Right cardiac atrium (tissue), 5 donors: ENCODE data around the gene KIAA1671. TPM values are rescaled to one million over a fixed set of nuclear protein-coding genes. Genes with fewer than 3 reads are reported as not detected.

Source experiments
- ATAC-seq, 2 donors: fragments of 200-7000 bp; cut with Tn5 transposase; one replicate each; pipeline versions ENCODE4 v1.8.0 to v1.9.1; 2020; ENCODE audit warnings: moderate library complexity in 2 of 2, mild to moderate bottlenecking in 1 of 2
- DNase-seq, 3 donors: peaks; one replicate each; pipeline ENCODE4 v3.0.0-alpha.2; 2020
- H3K27ac ChIP-seq: one replicate; pipeline ENCODE4 v1.5.1; 2013; ENCODE audit warnings: mild to moderate bottlenecking, low read length, control low read depth, moderate library complexity
- H3K27me3 ChIP-seq: one replicate; pipeline ENCODE4 v1.6.1; 2013; ENCODE audit not compliant: control insufficient read depth, insufficient read depth
- H3K4me1 ChIP-seq: one replicate; pipeline ENCODE4 v1.6.1; 2013; ENCODE audit warnings: low read length; ENCODE audit not compliant: control insufficient read depth, insufficient read depth
- H3K4me3 ChIP-seq: one replicate; pipeline ENCODE4 v1.5.1; 2013; ENCODE audit warnings: low read length, control low read depth
- H3K9me3 ChIP-seq: one replicate; pipeline ENCODE4 v1.6.1; 2013; ENCODE audit warnings: low read length; ENCODE audit not compliant: control insufficient read depth
- WGBS: extraction: QIAGEN DNeasy Blood & Tissue Kit; methylation state at CpG from one replicate; pipeline ENCODE4 v1.1.7; 2013; 5-methylcytosine and 5-hydroxymethylcytosine counted together
- intact Hi-C, 4 donors: fragments of 100-400 bp; cut with DNase I; formaldehyde crosslinking; loops; one replicate each; pipeline versions ENCODE4 v1.11.0 to v1.14.0; 2022 to 2023
- polyA plus RNA-seq: library from polyadenylated mRNA; stranded (reverse); fragments of 200-250 nt; gene quantifications from one replicate; pipeline ENCODE4 v1.2.3, GENCODE V29; 2013
- total RNA-seq, 4 donors: library from RNA; stranded (reverse); fragmentation: NEBNext Ultra II Directional; extraction: Animal tissue kit (Norgen Biotek cat#: 25700); gene quantifications; one replicate each; pipeline ENCODE4 v1.2.1, GENCODE V29; 2021
- donor health status: healthy with polysubstance abuse.
- donor health status: DM: no; HTN: yes; CAD: no.
- donor health status: DM: no; HTN: no; CAD: no.
- donor health status: DM: no; HTN: yes; CAD: no; lungs with severe emphysema.
- donor health status: DM: yes; HTN: yes; CAD: no.

Gene KIAA1671
- total and polyA plus RNA-seq, 5 donors = 7.5 to 24.0 (median 19.9) TPM

DNA sequence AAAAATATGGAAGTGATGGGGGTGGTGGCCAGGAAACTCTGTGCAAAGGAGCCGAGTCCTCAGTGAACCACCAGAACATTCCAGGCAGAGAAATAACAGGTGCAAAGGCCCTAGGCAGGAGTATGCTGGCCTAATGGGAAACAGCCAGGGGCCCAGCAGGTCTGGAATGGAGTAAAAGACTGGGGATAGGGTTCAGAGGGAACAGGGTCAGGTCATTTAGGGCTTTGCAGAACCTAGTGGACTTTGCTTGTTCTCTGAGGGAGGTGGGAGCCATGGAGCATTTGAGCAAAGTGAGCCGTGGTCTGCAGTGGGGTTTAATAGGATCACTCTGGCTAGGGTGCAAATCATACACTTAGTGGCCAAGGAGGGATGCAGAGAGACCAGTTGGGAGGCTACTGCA is 255.8 kb downstream of the KIAA1671 start:
- H3K9me3 ChIP-seq = no peaks in the 10 kb centered on the region
- no peaks in the 10 kb centered on the region for H3K27me3 ChIP-seq
- no peak overlapping the region for H3K4me3 ChIP-seq
- H3K27ac ChIP-seq = no peak overlapping the region
- ATAC-seq = no peak
- H3K4me1 ChIP-seq = no peaks in the 10 kb centered on the region
- DNase-seq = no peak
- 86% methylated on average over 2 of the region's 2 CpGs for WGBS
- intact Hi-C loops = no loop called here

GRCh38 chr22:25208743-25209505 is 256.4 kb downstream of the KIAA1671 start:
- DNase-seq (no peak), ATAC-seq (no peak)
- Histone ChIP-seq H3K9me3 (no peaks in the 10 kb centered on the region), H3K4me3 (no peak overlapping the region), H3K27ac (no peak overlapping the region), H3K27me3 (no peaks in the 10 kb centered on the region), H3K4me1 (no peaks in the 10 kb centered on the region)
- 72% methylated on average over 17 of the region's 17 CpGs for WGBS
- intact Hi-C loops = no loop called here

DNA sequence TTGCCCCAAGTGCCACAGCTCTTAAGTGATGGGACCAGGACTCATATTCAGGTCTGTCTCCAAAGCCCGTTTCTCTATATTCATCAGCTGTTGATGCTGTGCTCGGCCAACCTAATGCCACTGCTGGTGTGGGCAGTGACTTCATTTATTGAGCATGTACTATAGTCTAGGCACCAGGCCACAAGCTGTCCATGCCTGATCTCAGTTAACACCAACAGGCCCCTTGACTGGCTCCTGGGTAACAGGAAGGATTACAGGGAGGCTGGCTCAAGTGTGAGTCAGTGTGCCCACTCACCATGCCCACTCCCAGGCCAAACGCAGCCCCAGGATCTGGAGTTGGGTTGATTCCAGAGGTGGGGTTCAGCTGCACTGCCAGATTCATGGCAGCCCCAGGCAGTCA is 258.3 kb downstream of the KIAA1671 start:
- no peaks in the 10 kb centered on the region for H3K9me3 ChIP-seq
- H3K4me1 ChIP-seq = no peaks in the 10 kb centered on the region
- DNase-seq (no peak), ATAC-seq (no peak)
- no peaks in the 10 kb centered on the region for H3K27me3 ChIP-seq
- intact Hi-C loops = no loop called here
- WGBS = 89% methylated on average over 3 of the region's 3 CpGs
- H3K4me3 ChIP-seq = no peak overlapping the region
- H3K27ac ChIP-seq = no peak overlapping the region

DNA sequence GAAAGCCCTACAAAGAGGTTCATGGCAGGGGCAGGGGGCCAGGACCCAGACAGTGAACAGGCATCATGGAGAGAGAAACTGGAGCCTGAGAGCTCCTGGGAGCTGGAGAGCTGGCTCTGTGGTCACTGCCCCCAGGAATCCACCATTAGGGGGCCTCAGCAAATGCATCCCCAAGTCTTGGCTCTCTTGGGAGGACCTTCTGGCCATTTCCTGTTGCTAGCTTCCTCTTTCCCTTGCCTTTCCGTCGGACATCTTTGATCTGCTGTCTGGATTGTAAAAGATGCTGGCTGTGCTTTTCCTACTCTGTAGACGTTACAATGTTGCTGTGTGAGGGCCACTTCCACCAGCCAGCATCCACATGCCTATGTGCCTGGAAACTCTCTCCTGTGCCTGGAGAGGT is 259.8 kb downstream of the KIAA1671 start:
- Histone ChIP-seq H3K27me3 (no peaks in the 10 kb centered on the region), H3K4me1 (no peaks in the 10 kb centered on the region), H3K27ac (no peak overlapping the region), H3K4me3 (no peak overlapping the region), H3K9me3 (no peaks in the 10 kb centered on the region)
- ATAC-seq (no peak), DNase-seq (no peak)
- 31% methylated on average over 3 of the region's 3 CpGs for WGBS
- intact Hi-C loops = no loop called here

DNA sequence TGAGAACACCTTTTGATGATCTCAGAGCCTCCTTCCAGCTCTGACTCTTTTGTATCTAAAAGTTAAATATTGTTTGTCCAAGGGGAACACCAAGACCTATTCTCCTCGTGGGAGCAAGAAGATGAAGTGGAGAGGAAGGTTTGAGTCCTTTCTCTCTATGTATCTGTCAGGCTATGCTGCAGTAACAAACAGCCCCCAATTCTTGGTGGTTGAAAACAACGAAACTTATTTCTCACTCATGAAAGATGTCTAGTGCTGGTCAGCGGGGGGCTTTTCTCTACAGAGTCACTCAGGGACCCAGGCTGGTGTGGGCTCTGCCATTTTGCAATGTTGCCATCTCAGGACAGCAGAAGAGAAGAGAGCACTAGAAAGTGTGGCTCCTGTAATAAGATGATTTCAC is 260.7 kb downstream of the KIAA1671 start:
- no peak overlapping the region for H3K27ac ChIP-seq
- no peaks in the 10 kb centered on the region for H3K27me3 ChIP-seq
- 74% methylated on average over 3 of the region's 3 CpGs for WGBS
- no peak overlapping the region for H3K4me3 ChIP-seq
- no peak for DNase-seq
- ATAC-seq = no peak
- H3K4me1 ChIP-seq = no peaks in the 10 kb centered on the region
- intact Hi-C loops = no loop called here
- H3K9me3 ChIP-seq = no peaks in the 10 kb centered on the region

DNA sequence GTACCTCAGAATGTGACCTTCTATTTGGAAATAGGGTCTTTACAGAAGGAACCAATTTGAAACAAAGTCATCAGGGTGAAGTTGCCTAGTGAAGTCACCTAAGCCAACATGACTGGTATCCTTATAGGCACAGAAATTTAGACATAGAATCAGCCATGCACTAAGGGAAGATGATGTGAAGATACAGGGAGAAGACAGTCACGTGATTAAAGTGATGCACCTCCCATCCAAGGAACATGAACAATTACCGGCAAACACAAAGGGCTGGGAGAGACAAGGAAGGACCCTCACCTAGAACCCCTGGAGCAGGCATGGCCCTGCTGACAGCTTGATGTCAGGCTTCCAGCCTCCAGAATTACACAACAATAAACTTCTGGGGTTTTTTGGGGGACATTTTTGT is 263.7 kb downstream of the KIAA1671 start:
- intact Hi-C loops = no loop called here
- DNase-seq (no peak), ATAC-seq (no peak)
- WGBS = 72% methylated on average over 2 of the region's 2 CpGs
- no peak overlapping the region for H3K27ac ChIP-seq
- H3K9me3 ChIP-seq = no peaks in the 10 kb centered on the region
- H3K27me3 ChIP-seq = no peaks in the 10 kb centered on the region
- no peak overlapping the region for H3K4me3 ChIP-seq
- H3K4me1 ChIP-seq = no peaks in the 10 kb centered on the region

DNA sequence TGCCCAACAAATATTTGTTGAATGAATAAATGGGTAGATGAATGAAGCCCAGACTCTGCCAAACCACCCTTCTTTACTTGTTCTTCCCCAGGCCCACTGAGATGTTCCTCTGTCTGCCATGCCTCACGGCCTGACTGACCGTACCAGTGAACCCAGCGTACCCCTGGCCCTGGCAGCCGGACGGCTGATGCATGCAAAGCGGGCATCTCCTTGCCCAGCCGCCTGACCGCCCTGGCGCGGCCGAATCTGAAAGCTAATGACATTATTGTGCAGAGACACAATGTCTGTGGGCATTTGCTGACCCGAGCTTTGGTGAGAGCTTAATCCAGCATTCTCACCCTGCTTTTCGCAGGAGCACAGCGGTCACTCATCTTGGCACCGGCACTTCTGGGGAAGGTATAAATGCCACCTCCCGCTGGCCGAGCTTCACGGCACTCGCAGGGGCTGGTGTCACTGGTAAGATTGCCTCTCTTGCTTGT is 266.7 kb downstream of the KIAA1671 start, which contains the start of gene CRYBB2:
TSS of gene CRYBB2 (plus strand) at position 429 of the 479 bp plus-strand sequence. CDS start 1,791 bp downstream, outside the sequence.
- DNase-seq = no peak
- H3K4me1 ChIP-seq = no peaks in the 10 kb centered on the region
- H3K27ac ChIP-seq = no peak within 1 kb of the TSS
- no peaks in the 10 kb centered on the region for H3K9me3 ChIP-seq
- no peak for ATAC-seq
- no peaks in the 10 kb centered on the region for H3K27me3 ChIP-seq
- intact Hi-C loops = no loop called here
- 86% methylated on average over 19 of the region's 19 CpGs for WGBS
- no peak within 1 kb of the TSS for H3K4me3 ChIP-seq

DNA sequence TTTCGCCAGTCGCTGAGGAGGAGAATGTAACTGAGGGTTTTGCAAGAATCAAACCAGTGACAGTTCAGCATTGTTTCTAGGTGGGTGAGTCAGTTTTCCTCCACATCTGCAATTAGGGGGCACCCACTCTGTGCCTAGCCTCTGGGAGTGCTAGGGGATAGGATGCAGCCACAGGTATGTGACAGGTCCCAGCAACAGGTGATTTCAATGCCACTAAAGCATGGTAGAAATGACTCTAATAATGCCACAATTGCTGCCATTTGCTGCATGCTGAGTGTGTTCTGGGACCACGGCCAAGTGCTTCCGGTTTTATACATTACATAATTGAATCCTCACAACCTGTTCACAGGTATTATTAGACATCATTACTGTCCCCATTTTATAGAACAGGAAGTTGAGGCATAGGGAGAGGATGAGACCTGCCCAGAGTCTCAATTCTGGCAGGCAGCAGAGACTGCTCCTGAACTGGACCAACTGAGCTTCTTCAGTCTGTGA is 267.5 kb downstream of the KIAA1671 start:
- H3K9me3 ChIP-seq = no peaks in the 10 kb centered on the region
- H3K4me1 ChIP-seq = no peaks in the 10 kb centered on the region
- intact Hi-C loops = no loop called here
- 53% methylated on average over 4 of the region's 4 CpGs for WGBS
- DNase-seq (no peak), ATAC-seq (peak in 1 of 2 donors; percentile 26)
- H3K4me3 ChIP-seq = no peak overlapping the region
- H3K27ac ChIP-seq = no peak overlapping the region
- no peaks in the 10 kb centered on the region for H3K27me3 ChIP-seq

DNA sequence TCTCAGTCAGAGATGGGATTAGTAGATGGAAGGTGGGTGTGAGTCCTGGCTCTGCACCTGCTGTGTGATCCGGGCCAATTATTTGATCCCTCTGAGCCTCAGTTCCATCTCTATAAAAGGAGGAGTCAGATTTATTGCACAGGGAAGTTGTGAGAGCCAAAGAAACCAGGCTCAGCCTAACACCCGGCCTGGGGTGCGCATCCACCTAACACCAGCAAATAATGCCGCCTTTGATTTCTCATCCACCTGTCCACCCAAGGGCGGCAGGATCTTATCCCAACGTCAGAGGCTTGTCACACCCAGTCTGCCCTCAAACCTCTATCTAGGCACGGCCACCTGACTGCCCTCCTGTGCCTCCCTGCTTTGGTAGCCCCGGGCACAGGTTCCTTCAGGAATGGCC is 269.3 kb downstream of the KIAA1671 start:
- Histone ChIP-seq H3K27ac (no peak overlapping the region), H3K4me3 (no peak overlapping the region), H3K9me3 (no peaks in the 10 kb centered on the region), H3K27me3 (no peaks in the 10 kb centered on the region), H3K4me1 (no peaks in the 10 kb centered on the region)
- DNase-seq = no peak
- intact Hi-C loops = no loop called here
- WGBS = 78% methylated on average over 8 of the region's 8 CpGs
- no peak for ATAC-seq

- no peaks in the 10 kb centered on the region for H3K4me1 ChIP-seq
- H3K27me3 ChIP-seq = no peaks in the 10 kb centered on the region
- H3K4me3 ChIP-seq = no peak overlapping the region
- intact Hi-C loops = no loop called here
- whole genome bisulfite sequencing = 79% methylated on average over 12 of the region's 12 CpGs
- DNase-seq (no peak), ATAC-seq (no peak)
- no peak overlapping the region for H3K27ac ChIP-seq
- H3K9me3 ChIP-seq = no peaks in the 10 kb centered on the region
Observed at GRCh38 chr22:25223269-25223850, 270.8 kb downstream of the KIAA1671 start.

- 96% methylated on average over 13 of the region's 13 CpGs for WGBS
- no peak overlapping the region for H3K4me3 ChIP-seq
- ATAC-seq (no peak), DNase-seq (no peak)
- H3K4me1 ChIP-seq = no peaks in the 10 kb centered on the region
- H3K9me3 ChIP-seq = no peaks in the 10 kb centered on the region
- H3K27me3 ChIP-seq = no peaks in the 10 kb centered on the region
- no peak overlapping the region for H3K27ac ChIP-seq
- intact Hi-C loops = no loop called here
Observed at GRCh38 chr22:25228822-25229221, 276.3 kb downstream of the KIAA1671 start.
